ENCODE results near the gene S100A16.

GRCh38 chr1:153624965-153625611 is 12.2 kb upstream of the S100A16 start:
- TF ChIP-seq CTCF (IDR thresholded peaks at IDR 0.05) (no peak), POLR2AphosphoS5 (IDR thresholded peaks at IDR 0.05; ENCODE audit: insufficient read depth in 1 of 2, low read depth in 1 of 2) (no peak)
